Right lobe of liver (tissue), 6 donors: ENCODE results near the gene HOXA10. TPM values are rescaled to one million over a fixed set of nuclear protein-coding genes. Genes with fewer than 3 reads are reported as not detected.

ENCODE experiments used
- ATAC-seq, 4 donors: fragments of 200-7000 bp; cut with Tn5 transposase; one replicate each; pipeline ENCODE4 v1.9.1; 2020; ENCODE audit warnings: mild to moderate bottlenecking in 4 of 4, moderate library complexity in 4 of 4
- DNase-seq, 3 donors: peaks; one replicate each; pipeline ENCODE4 v3.0.0-alpha.2; 2020
- H3K27ac ChIP-seq, 3 donors: fragments of 200-600 bp; one replicate each; pipeline ENCODE4 v1.8.0; 2022
- H3K27me3 ChIP-seq, 2 donors: fragments of 200-600 bp; one replicate each; pipeline ENCODE4 v1.8.0; 2022
- H3K36me3 ChIP-seq, 4 donors: fragments of 200-600 bp; sonication (generic) in 1 of 4; one replicate each; pipeline versions ENCODE4 v1.5.1 to v1.8.0; 2017 to 2022; ENCODE audit warnings: control low read depth in 1 of 4
- H3K4me1 ChIP-seq, 4 donors: fragments of 200-600 bp; sonication (generic) in 1 of 4; one replicate each; pipeline versions ENCODE4 v1.5.1 to v1.8.0; 2017 to 2022; ENCODE audit warnings: control low read depth in 1 of 4
- H3K4me3 ChIP-seq, 3 donors: fragments of 200-600 bp; one replicate each; pipeline ENCODE4 v1.8.0; 2022
- H3K9me3 ChIP-seq, 4 donors: fragments of 200-600 bp; sonication (generic) in 1 of 4; one replicate each; pipeline versions ENCODE4 v1.5.1 to v1.8.0; 2017 to 2022; ENCODE audit warnings: control low read depth in 1 of 4
- CTCF ChIP-seq, 4 donors: fragments of 200-600 bp in 3 of 4; fragments of 450-650 bp in 1 of 4; IDR thresholded peaks; one replicate each; pipeline versions ENCODE4 v1.5.1 to v1.8.0; 2016 to 2022; ENCODE audit warnings: antibody characterized with exemption in 4 of 4, mild to moderate bottlenecking in 2 of 4
- POLR2A ChIP-seq: fragments of 450-650 bp; IDR thresholded peaks from one replicate; pipeline ENCODE4 v1.6.1; 2017; ENCODE audit warnings: antibody characterized with exemption, mild to moderate bottlenecking
- WGBS: methylation state at CpG from one replicate; pipeline ENCODE4 v1.1.6; 2018; ENCODE audit warnings: low coverage, low lambda C conversion rate; ENCODE audit not compliant: insufficient coverage; ENCODE audit errors: missing lambda C conversion rate; 5-methylcytosine and 5-hydroxymethylcytosine counted together
- intact Hi-C, 2 donors: fragments of 100-400 bp; cut with DNase I; formaldehyde crosslinking; loops; one replicate each; pipeline versions ENCODE4 v1.11.2 to v1.14.1; 2022
- total RNA-seq, 6 experiments: library from RNA; depleted of rRNA in 2 of 6; stranded (reverse); fragments of >200 nt in 2 of 6; fragmentation: NEBNext Ultra II Directional in 3 of 6; extraction: Animal tissue kit (Norgen Biotek cat#: 25700) in 3 of 6; gene quantifications; one replicate each; pipeline versions ENCODE4 v1.1.0 to v1.2.4, GENCODE V29; 2016 to 2023
- donor health status: DM: no; HTN: yes; CAD: no.
- donor health status: DM: no; HTN: no; CAD: no.
- donor health status: DM: no; HTN: no; CAD: no.
- donor health status: DM: no; HTN: yes; CAD: no.
- donor health status: DM: no; HTN: yes; CAD: no.

Gene HOXA10
- total RNA-seq, 6 experiments from 2014 or later: not detected

DNA sequence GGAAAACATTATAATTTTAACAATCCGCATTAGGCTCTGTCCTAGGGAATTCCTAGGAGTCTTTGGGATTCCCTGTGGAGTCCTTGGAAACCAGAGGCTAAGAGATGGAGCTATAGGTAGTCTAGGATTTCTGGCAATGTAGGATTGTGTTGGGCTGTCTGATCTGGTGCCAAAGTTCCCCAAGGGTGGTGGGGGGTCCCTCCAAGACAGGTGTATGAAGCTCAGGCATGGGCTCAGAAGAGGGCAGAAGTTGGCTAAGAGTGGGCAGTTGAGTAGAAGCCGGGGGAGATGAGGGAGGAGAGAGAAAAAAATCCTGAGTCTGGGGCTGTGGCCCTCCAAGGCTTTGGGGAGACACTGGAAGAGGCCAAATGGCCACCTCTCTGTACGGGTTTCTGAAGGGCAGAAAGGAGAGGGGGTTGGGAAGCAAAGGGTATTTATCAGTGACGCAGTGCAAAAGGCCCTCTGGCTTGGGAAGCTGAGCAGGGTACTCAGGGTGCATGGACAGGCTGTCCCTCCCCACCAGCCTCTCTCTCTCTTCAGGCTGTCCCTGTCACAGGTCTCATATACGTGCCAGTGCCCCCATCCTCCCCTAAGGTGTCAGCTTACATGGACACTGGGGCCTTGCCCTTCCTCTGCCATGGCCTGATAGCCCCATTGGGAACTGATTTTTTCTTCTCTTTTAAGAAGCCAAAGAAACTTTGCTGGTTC, 27.5 kb downstream of the HOXA10 start:
- no peaks in the 10 kb centered on the region for H3K9me3 ChIP-seq
- intact Hi-C loops: no loop called here
- H3K4me3 ChIP-seq: no peak overlapping the region
- DNase-seq (peak in 1 of 3 donors; percentile 30), ATAC-seq (no peak)
- H3K36me3 ChIP-seq: no peaks in the 10 kb centered on the region
- H3K27me3 ChIP-seq: peaks cover 14 to 69% of the 10 kb centered on the region in 2 donors
- TF ChIP-seq POLR2A (no peak), CTCF (IDR thresholded peaks at IDR 0.05) (no peak)
- H3K4me1 ChIP-seq: peaks cover 0 to 5% (median 3%) of the 10 kb centered on the region in 4 donors
- H3K27ac ChIP-seq: no peak overlapping the region
- WGBS: 29% methylated on average over 4 of the region's 5 CpGs

- H3K27me3 ChIP-seq: peaks cover 14 to 69% of the 10 kb centered on the region in 2 donors
- no peaks in the 10 kb centered on the region for H3K9me3 ChIP-seq
- intact Hi-C loops: no loop called here
- no peak overlapping the region for H3K27ac ChIP-seq
- ATAC-seq (no peak), DNase-seq (no peak)
- no peak overlapping the region for H3K4me3 ChIP-seq
- 47% methylated on average over 4 of the region's 11 CpGs for WGBS
- H3K36me3 ChIP-seq: no peaks in the 10 kb centered on the region
- peaks cover 0 to under 1% (median under 1%) of the 10 kb centered on the region in 4 donors for H3K4me1 ChIP-seq
- TF ChIP-seq CTCF (IDR thresholded peaks at IDR 0.05): no peak
These were observed 28.2 kb downstream of the HOXA10 start for GRCh38 chr7:27145914-27146412.

DNA sequence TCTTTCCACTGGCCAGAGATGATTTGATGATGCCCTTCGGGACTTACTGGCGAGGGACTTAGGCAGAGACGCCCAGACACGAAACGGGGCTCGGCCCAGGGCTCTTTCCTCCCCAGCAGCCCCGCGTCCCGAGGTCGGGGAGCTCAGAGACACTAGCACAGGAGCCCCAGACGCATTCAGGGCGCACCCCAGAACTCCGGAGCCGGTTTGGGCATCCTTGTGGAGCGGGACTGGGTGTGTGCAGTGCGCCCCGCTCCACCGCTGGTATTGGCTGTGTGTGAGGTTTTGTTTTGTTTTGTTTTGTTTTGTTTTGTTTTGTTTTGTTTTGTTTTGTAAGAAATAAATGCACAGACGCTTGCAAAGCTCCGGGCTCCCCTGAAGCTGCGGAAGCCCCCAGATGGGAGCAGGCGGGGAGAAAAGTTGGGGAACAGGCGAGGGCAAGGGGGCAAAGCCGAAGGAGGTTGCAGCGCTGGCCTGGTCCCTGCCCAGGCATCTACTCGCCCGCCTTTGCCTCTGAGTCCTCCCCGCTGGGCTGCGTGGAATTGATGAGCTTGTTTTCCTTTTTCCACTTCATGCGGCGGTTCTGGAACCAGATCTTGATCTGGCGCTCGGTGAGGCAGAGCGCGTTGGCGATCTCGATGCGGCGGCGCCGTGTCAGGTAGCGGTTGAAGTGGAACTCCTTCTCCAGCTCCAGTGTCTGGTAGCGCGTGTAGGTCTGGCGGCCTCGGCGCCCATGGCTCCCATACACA, 28.8 kb downstream of the HOXA10 start:
- peak in 1 of 3 donors; percentile 45 for DNase-seq
- Histone ChIP-seq H3K27ac (no peak overlapping the region), H3K27me3 (peaks cover 14 to 74% of the 10 kb centered on the region in 2 donors), H3K4me3 (no peak overlapping the region), H3K9me3 (no peaks in the 10 kb centered on the region), H3K36me3 (no peaks in the 10 kb centered on the region), H3K4me1 (no peaks in the 10 kb centered on the region)
- 25% methylated on average over 25 of the region's 47 CpGs for WGBS
- intact Hi-C loops: no loop called here
- ATAC-seq: no peak
- TF ChIP-seq CTCF (IDR thresholded peaks at IDR 0.05) (no peak), POLR2A (no peak)

DNA sequence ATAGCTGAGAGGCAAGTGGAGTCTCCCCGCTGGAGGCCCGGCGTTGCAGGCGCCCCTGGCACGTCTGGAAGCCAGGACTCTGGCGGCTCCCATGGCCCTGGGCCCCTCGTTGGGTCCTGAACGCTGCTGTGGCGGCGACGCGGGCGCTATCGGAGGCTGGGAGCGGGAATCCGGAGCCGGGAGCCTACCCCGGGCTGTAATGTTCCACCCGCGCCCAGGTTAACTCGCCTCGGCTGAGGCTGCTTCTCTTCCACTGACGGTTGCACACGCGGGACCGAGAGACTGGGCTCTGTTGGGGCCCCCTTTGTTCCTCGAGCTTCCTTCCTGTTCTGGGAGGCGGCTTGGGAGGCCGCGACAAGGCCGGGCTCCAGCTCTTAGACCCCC, 29.3 kb downstream of the HOXA10 start:
- intact Hi-C loops: no loop called here
- peaks cover 11 to 75% of the 10 kb centered on the region in 2 donors for H3K27me3 ChIP-seq
- no peaks in the 10 kb centered on the region for H3K36me3 ChIP-seq
- no peaks in the 10 kb centered on the region for H3K9me3 ChIP-seq
- no peak overlapping the region for H3K4me3 ChIP-seq
- no peak for ATAC-seq
- no peaks in the 10 kb centered on the region for H3K4me1 ChIP-seq
- no peak overlapping the region for H3K27ac ChIP-seq
- WGBS: 41% methylated on average over 3 of the region's 31 CpGs
- TF ChIP-seq POLR2A: no peak
- no peak for TF ChIP-seq CTCF (IDR thresholded peaks at IDR 0.05)
- peak in 1 of 3 donors; percentile 55 for DNase-seq
